ENCODE measurements around the gene PAX8. TPM values are rescaled to one million over a fixed set of nuclear protein-coding genes. Genes with fewer than 3 reads are reported as not detected.

PAX8 gene
- total and polyA plus RNA-seq, 2 experiments from 2014 or later: 0.21 to 0.32 TPM

DNA sequence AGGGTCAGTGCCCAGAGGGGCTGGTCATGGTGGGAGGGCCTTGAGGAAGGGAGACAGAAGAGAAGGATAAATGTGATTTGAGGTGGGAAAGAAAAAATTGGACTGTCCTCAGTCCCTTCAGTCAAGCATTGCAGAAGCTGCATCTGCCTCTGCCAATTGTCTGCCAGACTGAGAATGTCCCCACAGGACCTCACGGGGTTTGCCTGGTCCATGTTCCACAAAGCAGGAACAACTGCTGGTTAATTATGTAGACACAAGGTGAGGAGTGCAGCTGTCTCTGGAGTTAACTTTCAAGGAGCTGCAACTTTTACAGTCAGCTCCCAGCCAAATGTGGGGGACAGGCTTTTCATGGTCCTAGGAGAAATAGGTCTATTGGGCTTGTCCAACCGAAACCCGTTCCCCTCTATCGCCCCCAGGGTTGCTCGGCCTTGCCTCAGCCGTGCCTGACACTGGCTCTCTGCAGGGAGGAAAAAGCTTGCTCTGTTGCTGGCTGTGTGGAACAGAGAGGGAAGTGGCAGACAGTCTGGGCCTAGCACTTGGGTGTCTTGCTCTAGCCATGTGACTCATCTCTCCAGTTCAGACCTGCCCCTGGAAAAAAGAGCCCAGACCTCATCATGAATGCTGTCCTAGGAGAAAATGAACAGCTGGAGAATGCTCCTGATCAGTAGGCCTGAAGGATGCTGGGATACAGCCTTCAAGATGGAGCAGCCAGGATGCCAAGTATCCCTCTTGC lies 31.1 kb upstream of the PAX8 start:
- Histone ChIP-seq H3K4me2 (no peak overlapping the region), H3K27me3 (ENCODE audit: insufficient read depth) (no peaks in the 10 kb centered on the region), H2AFZ (no peak overlapping the region), H3K36me3 (ENCODE audit: insufficient read depth) (no peaks in the 10 kb centered on the region), H3K4me1 (ENCODE audit: insufficient read depth) (no peaks in the 10 kb centered on the region), H3F3A (replicated peaks; ENCODE audit: low read depth) (no peaks in the 10 kb centered on the region), H3K4me3 (no peak overlapping the region), H3K79me2 (replicated peaks; ENCODE audit: insufficient read depth) (no peaks in the 10 kb centered on the region), H3K9me2 (ENCODE audit: insufficient read depth) (no peaks in the 10 kb centered on the region), H3K27ac (ENCODE audit: low read depth) (no peak overlapping the region), H4K20me1 (replicated peaks; ENCODE audit: insufficient read depth) (no peaks in the 10 kb centered on the region)
- no peaks in the 10 kb centered on the region for H3K36me3 Mint-ChIP-seq (ENCODE audit: low read depth)
- peaks cover 6% of the 10 kb centered on the region for H3K27me3 Mint-ChIP-seq (ENCODE audit: insufficient read depth, low read depth, poor library complexity)
- TF ChIP-seq STAT1 (IDR thresholded peaks at IDR 0.05; ENCODE audit: unreplicated experiment) (no peak), ZNF114 (CRISPR knock-in tag; IDR thresholded peaks at IDR 0.05) (no peak), EZH2 (IDR thresholded peaks at IDR 0.05; ENCODE audit: low read depth, unreplicated experiment) (no peak), POLR2AphosphoS5 (IDR thresholded peaks at IDR 0.05; ENCODE audit: low read depth) (no peak), ZNF331 (CRISPR knock-in tag; IDR thresholded peaks at IDR 0.05; ENCODE audit: low read depth) (no peak), CREB1 (CRISPR knock-in tag; IDR thresholded peaks at IDR 0.05; ENCODE audit: low read depth) (no peak), NANOG (IDR thresholded peaks at IDR 0.05; ENCODE audit: borderline replicate concordance) (no peak), JUNB (IDR thresholded peaks at IDR 0.05; ENCODE audit: unreplicated experiment) (no peak), EZH2phosphoT487 (IDR thresholded peaks at IDR 0.05; ENCODE audit: unreplicated experiment) (no peak)
- TF ChIP-seq, protein P1, sequence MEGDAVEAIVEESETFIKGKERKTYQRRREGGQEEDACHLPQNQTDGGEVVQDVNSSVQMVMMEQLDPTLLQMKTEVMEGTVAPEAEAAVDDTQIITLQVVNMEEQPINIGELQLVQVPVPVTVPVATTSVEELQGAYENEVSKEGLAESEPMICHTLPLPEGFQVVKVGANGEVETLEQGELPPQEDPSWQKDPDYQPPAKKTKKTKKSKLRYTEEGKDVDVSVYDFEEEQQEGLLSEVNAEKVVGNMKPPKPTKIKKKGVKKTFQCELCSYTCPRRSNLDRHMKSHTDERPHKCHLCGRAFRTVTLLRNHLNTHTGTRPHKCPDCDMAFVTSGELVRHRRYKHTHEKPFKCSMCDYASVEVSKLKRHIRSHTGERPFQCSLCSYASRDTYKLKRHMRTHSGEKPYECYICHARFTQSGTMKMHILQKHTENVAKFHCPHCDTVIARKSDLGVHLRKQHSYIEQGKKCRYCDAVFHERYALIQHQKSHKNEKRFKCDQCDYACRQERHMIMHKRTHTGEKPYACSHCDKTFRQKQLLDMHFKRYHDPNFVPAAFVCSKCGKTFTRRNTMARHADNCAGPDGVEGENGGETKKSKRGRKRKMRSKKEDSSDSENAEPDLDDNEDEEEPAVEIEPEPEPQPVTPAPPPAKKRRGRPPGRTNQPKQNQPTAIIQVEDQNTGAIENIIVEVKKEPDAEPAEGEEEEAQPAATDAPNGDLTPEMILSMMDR (conservative IDR thresholded peaks at IDR 0.05; ENCODE audit: low read depth in 2 of 2): no peak
- TF ChIP-seq, protein P2, sequence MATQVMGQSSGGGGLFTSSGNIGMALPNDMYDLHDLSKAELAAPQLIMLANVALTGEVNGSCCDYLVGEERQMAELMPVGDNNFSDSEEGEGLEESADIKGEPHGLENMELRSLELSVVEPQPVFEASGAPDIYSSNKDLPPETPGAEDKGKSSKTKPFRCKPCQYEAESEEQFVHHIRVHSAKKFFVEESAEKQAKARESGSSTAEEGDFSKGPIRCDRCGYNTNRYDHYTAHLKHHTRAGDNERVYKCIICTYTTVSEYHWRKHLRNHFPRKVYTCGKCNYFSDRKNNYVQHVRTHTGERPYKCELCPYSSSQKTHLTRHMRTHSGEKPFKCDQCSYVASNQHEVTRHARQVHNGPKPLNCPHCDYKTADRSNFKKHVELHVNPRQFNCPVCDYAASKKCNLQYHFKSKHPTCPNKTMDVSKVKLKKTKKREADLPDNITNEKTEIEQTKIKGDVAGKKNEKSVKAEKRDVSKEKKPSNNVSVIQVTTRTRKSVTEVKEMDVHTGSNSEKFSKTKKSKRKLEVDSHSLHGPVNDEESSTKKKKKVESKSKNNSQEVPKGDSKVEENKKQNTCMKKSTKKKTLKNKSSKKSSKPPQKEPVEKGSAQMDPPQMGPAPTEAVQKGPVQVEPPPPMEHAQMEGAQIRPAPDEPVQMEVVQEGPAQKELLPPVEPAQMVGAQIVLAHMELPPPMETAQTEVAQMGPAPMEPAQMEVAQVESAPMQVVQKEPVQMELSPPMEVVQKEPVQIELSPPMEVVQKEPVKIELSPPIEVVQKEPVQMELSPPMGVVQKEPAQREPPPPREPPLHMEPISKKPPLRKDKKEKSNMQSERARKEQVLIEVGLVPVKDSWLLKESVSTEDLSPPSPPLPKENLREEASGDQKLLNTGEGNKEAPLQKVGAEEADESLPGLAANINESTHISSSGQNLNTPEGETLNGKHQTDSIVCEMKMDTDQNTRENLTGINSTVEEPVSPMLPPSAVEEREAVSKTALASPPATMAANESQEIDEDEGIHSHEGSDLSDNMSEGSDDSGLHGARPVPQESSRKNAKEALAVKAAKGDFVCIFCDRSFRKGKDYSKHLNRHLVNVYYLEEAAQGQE (IDR thresholded peaks at IDR 0.05; ENCODE audit: unreplicated experiment): no peak
- TF ChIP-seq, protein P3, sequence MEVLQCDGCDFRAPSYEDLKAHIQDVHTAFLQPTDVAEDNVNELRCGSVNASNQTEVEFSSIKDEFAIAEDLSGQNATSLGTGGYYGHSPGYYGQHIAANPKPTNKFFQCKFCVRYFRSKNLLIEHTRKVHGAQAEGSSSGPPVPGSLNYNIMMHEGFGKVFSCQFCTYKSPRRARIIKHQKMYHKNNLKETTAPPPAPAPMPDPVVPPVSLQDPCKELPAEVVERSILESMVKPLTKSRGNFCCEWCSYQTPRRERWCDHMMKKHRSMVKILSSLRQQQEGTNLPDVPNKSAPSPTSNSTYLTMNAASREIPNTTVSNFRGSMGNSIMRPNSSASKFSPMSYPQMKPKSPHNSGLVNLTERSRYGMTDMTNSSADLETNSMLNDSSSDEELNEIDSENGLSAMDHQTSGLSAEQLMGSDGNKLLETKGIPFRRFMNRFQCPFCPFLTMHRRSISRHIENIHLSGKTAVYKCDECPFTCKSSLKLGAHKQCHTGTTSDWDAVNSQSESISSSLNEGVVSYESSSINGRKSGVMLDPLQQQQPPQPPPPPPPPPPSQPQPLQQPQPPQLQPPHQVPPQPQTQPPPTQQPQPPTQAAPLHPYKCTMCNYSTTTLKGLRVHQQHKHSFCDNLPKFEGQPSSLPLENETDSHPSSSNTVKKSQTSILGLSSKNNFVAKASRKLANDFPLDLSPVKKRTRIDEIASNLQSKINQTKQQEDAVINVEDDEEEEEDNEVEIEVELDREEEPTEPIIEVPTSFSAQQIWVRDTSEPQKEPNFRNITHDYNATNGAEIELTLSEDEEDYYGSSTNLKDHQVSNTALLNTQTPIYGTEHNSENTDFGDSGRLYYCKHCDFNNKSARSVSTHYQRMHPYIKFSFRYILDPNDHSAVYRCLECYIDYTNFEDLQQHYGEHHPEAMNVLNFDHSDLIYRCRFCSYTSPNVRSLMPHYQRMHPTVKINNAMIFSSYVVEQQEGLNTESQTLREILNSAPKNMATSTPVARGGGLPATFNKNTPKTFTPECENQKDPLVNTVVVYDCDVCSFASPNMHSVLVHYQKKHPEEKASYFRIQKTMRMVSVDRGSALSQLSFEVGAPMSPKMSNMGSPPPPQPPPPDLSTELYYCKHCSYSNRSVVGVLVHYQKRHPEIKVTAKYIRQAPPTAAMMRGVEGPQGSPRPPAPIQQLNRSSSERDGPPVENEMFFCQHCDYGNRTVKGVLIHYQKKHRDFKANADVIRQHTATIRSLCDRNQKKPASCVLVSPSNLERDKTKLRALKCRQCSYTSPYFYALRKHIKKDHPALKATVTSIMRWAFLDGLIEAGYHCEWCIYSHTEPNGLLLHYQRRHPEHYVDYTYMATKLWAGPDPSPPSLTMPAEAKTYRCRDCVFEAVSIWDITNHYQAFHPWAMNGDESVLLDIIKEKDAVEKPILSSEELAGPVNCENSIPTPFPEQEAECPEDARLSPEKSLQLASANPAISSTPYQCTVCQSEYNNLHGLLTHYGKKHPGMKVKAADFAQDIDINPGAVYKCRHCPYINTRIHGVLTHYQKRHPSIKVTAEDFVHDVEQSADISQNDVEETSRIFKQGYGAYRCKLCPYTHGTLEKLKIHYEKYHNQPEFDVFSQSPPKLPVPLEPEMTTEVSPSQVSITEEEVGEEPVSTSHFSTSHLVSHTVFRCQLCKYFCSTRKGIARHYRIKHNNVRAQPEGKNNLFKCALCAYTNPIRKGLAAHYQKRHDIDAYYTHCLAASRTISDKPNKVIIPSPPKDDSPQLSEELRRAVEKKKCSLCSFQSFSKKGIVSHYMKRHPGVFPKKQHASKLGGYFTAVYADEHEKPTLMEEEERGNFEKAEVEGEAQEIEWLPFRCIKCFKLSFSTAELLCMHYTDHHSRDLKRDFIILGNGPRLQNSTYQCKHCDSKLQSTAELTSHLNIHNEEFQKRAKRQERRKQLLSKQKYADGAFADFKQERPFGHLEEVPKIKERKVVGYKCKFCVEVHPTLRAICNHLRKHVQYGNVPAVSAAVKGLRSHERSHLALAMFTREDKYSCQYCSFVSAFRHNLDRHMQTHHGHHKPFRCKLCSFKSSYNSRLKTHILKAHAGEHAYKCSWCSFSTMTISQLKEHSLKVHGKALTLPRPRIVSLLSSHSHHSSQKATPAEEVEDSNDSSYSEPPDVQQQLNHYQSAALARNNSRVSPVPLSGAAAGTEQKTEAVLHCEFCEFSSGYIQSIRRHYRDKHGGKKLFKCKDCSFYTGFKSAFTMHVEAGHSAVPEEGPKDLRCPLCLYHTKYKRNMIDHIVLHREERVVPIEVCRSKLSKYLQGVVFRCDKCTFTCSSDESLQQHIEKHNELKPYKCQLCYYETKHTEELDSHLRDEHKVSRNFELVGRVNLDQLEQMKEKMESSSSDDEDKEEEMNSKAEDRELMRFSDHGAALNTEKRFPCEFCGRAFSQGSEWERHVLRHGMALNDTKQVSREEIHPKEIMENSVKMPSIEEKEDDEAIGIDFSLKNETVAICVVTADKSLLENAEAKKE (CRISPR knock-in tag; IDR thresholded peaks at IDR 0.05): no peak
- TF ChIP-seq, protein P4, sequence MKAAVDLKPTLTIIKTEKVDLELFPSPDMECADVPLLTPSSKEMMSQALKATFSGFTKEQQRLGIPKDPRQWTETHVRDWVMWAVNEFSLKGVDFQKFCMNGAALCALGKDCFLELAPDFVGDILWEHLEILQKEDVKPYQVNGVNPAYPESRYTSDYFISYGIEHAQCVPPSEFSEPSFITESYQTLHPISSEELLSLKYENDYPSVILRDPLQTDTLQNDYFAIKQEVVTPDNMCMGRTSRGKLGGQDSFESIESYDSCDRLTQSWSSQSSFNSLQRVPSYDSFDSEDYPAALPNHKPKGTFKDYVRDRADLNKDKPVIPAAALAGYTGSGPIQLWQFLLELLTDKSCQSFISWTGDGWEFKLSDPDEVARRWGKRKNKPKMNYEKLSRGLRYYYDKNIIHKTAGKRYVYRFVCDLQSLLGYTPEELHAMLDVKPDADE (IDR thresholded peaks at IDR 0.05): no peak
- ATAC-seq (no peak), DNase-seq (ENCODE audit: low spot score) (no peak)
- H3K9me3 Mint-ChIP-seq: no peaks in the 10 kb centered on the region; the same call in 2 of the 3 replicates
- peaks cover 4% of the 10 kb centered on the region; the same call in 1 of the 3 replicates for H3K4me1 Mint-ChIP-seq
- H3K27ac Mint-ChIP-seq: no peak overlapping the region
- H3K4me3 Mint-ChIP-seq: no peak overlapping the region

Measured in GM23338 (cell line).